IMR-90 (cell line): ENCODE measurements around the gene DYNC1H1. TPM values are rescaled to one million over a fixed set of nuclear protein-coding genes. Genes with fewer than 3 reads are reported as not detected.
A peak's percentile ranks its signal among the peaks of the same experiment; 100 is the strongest.

Experiments
- ATAC-seq: fragments of 200-7000 bp; cut with Tn5 transposase; 2 replicates; pipeline ENCODE4 v1.9.1; 2020; ENCODE audit warnings: low read depth, mild to moderate bottlenecking, moderate library complexity
- BruUV-seq: library from RNA; stranded (reverse); fragments of 400-500 nt; replicated peaks from 2 replicates; lab custom pipeline; 2021; lab: Mats Ljungman, UMichigan
- CTCF ChIA-PET: fragments of 300-600 bp; formaldehyde crosslinking; extraction: SDS; loops from one replicate; lab custom pipeline; 2021; ENCODE audit warnings: antibody characterized with exemption; lab: Yijun Ruan, JAX
- POLR2A ChIA-PET: fragments of 300-600 bp; sonication (Branson Sonifier 250); formaldehyde crosslinking; loops from one replicate; lab custom pipeline; 2022; ENCODE audit warnings: antibody characterized with exemption; ENCODE audit not compliant: unreplicated experiment; lab: Charles Lee
- DNase-seq: peaks from one replicate; pipeline ENCODE4 v3.0.0; 2013
- H2AFZ ChIP-seq: replicated peaks from 2 replicates; pipeline ENCODE3; 2013; ENCODE audit warnings: low read length, mild to moderate bottlenecking; ENCODE audit not compliant: poor library complexity
- H2AK5ac ChIP-seq: 2 replicates; pipeline ENCODE4 v1.6.1; 2013; ENCODE audit warnings: low read depth, low read length, inconsistent platforms
- H2AK9ac ChIP-seq: replicated peaks from 2 replicates; pipeline ENCODE3; 2013; ENCODE audit warnings: mild to moderate bottlenecking, low read depth, low read length, moderate library complexity; ENCODE audit not compliant: poor library complexity
- H2BK120ac ChIP-seq: 2 replicates; pipeline ENCODE4 v1.6.1; 2013; ENCODE audit warnings: low read depth, low read length, inconsistent platforms
- H2BK15ac ChIP-seq: 3 replicates; pipeline ENCODE4 v1.6.1; 2013; ENCODE audit warnings: low read depth, low read length, inconsistent platforms
- H2BK20ac ChIP-seq: 2 replicates; pipeline ENCODE4 v1.6.1; 2013; ENCODE audit warnings: low read depth, mild to moderate bottlenecking, inconsistent platforms, low read length, moderate library complexity
- H2BK5ac ChIP-seq: 2 replicates; pipeline ENCODE4 v1.6.1; 2013; ENCODE audit warnings: mild to moderate bottlenecking, low read depth, low read length, inconsistent platforms; ENCODE audit not compliant: poor library complexity, severe bottlenecking
- H3K14ac ChIP-seq: replicated peaks from 2 replicates; pipeline ENCODE4 v1.6.1; 2013; ENCODE audit warnings: low read depth, low read length, inconsistent platforms
- H3K18ac ChIP-seq: 2 replicates; pipeline ENCODE4 v1.6.1; 2013; ENCODE audit warnings: low read depth, low read length, control low read depth
- H3K23ac ChIP-seq: 2 replicates; pipeline ENCODE4 v1.6.1; 2013; ENCODE audit warnings: low read depth, low read length, inconsistent platforms
- H3K27ac ChIP-seq: 2 replicates; pipeline ENCODE4 v1.5.1; 2013; ENCODE audit warnings: mild to moderate bottlenecking, control low read depth, low read length; ENCODE audit not compliant: insufficient read depth
- H3K27me3 ChIP-seq: 2 replicates; pipeline ENCODE4 v1.6.1; 2013; ENCODE audit warnings: low read length; ENCODE audit not compliant: control insufficient read depth, insufficient read depth
- H3K36me3 ChIP-seq: 2 replicates; pipeline ENCODE4 v1.6.1; 2013; ENCODE audit warnings: low read length, mixed read lengths; ENCODE audit not compliant: control insufficient read depth, insufficient read depth
- H3K4ac ChIP-seq: 2 replicates; pipeline ENCODE4 v1.6.1; 2013; ENCODE audit warnings: low read depth, low read length, inconsistent platforms
- H3K4me1 ChIP-seq: 2 replicates; pipeline ENCODE4 v1.6.1; 2013; ENCODE audit warnings: low read length, mixed read lengths; ENCODE audit not compliant: control insufficient read depth, insufficient read depth
- H3K4me2 ChIP-seq: 2 replicates; pipeline ENCODE4 v1.6.1; 2013; ENCODE audit warnings: low read depth, mild to moderate bottlenecking, control low read depth, low read length, moderate library complexity
- H3K4me3 ChIP-seq: 2 replicates; pipeline ENCODE4 v1.5.1; 2013; ENCODE audit warnings: low read depth, mild to moderate bottlenecking, control low read depth, low read length, moderate library complexity; ENCODE audit not compliant: insufficient read depth
- H3K56ac ChIP-seq: 2 replicates; pipeline ENCODE4 v1.6.1; 2013; ENCODE audit warnings: low read length, inconsistent platforms; ENCODE audit not compliant: insufficient read depth; ENCODE audit errors: extremely low read depth
- H3K79me1 ChIP-seq, 2 experiments: 2 replicates each; pipeline ENCODE4 v1.6.1; 2013; ENCODE audit warnings: low read length in 2 of 2, inconsistent platforms in 1 of 2, low read depth in 1 of 2
- H3K9ac ChIP-seq: 2 replicates; pipeline ENCODE4 v1.6.1; 2013; ENCODE audit warnings: low read depth, low read length, control low read depth
- H3K9me1 ChIP-seq: 2 replicates; pipeline ENCODE4 v1.6.1; 2013; ENCODE audit warnings: low read length, inconsistent platforms; ENCODE audit not compliant: insufficient read depth
- H3K9me3 ChIP-seq: 2 replicates; pipeline ENCODE4 v1.6.1; 2013; ENCODE audit warnings: low read length; ENCODE audit not compliant: control insufficient read depth, insufficient read depth
- H4K20me1 ChIP-seq: 2 replicates; pipeline ENCODE4 v1.6.1; 2013; ENCODE audit warnings: low read length, inconsistent platforms; ENCODE audit not compliant: insufficient read depth
- H4K5ac ChIP-seq: 2 replicates; pipeline ENCODE4 v1.6.1; 2013; ENCODE audit warnings: mild to moderate bottlenecking, low read depth, low read length, control low read depth
- H4K8ac ChIP-seq, 2 experiments: 2 replicates each; pipeline ENCODE4 v1.6.1; 2013; ENCODE audit warnings: low read depth in 2 of 2, low read length in 2 of 2, control low read depth in 1 of 2, inconsistent platforms in 1 of 2
- H4K91ac ChIP-seq: 2 replicates; pipeline ENCODE4 v1.6.1; 2013; ENCODE audit warnings: low read depth, low read length, inconsistent platforms; ENCODE audit not compliant: insufficient read depth
- BHLHE40 ChIP-seq: fragments of 150-350 bp; IDR thresholded peaks from 2 replicates; pipeline ENCODE4 v1.6.1; 2016; ENCODE audit warnings: mild to moderate bottlenecking, low read depth, low read length
- CEBPB ChIP-seq: IDR thresholded peaks from 2 replicates; pipeline ENCODE4 v1.6.1; 2012; ENCODE audit warnings: low read depth, low read length, improper control_type of control experiment
- CHD1 ChIP-seq: IDR thresholded peaks from 2 replicates; pipeline ENCODE4 v1.6.1; 2012; ENCODE audit warnings: low read depth, low read length, improper control_type of control experiment
- FOS ChIP-seq: fragments of 150-350 bp; IDR thresholded peaks from 2 replicates; pipeline ENCODE4 v1.6.1; 2016; ENCODE audit warnings: low read depth, low read length
- MAFK ChIP-seq: IDR thresholded peaks from 2 replicates; pipeline ENCODE4 v1.6.1; 2012; ENCODE audit warnings: low read depth, low read length, improper control_type of control experiment
- MAZ ChIP-seq: IDR thresholded peaks from 2 replicates; pipeline ENCODE4 v1.6.1; 2012; ENCODE audit warnings: low read depth, mild to moderate bottlenecking, low read length, improper control_type of control experiment, moderate library complexity, borderline replicate concordance
- MXI1 ChIP-seq: IDR thresholded peaks from 2 replicates; pipeline ENCODE4 v1.6.1; 2012; ENCODE audit warnings: low read depth, mild to moderate bottlenecking, low read length, moderate library complexity, borderline replicate concordance
- NFE2L2 ChIP-seq: fragments of 150-350 bp; IDR thresholded peaks from 2 replicates; pipeline ENCODE4 v1.6.1; 2016; ENCODE audit warnings: low read depth, mild to moderate bottlenecking, low read length
- POLR2A ChIP-seq: IDR thresholded peaks from 2 replicates; pipeline ENCODE4 v1.6.1; 2012; ENCODE audit warnings: mild to moderate bottlenecking, low read depth, low read length
- RAD21 ChIP-seq: IDR thresholded peaks from 2 replicates; pipeline ENCODE4 v1.6.1; 2012; ENCODE audit warnings: low read length, improper control_type of control experiment
- RCOR1 ChIP-seq: IDR thresholded peaks from 2 replicates; pipeline ENCODE4 v1.6.1; 2012; ENCODE audit warnings: mild to moderate bottlenecking, low read length, improper control_type of control experiment; ENCODE audit not compliant: insufficient replicate concordance
- RFX5 ChIP-seq: IDR thresholded peaks from 2 replicates; pipeline ENCODE4 v1.8.0; 2012; ENCODE audit warnings: low read depth, mild to moderate bottlenecking, low read length, moderate library complexity
- SMC3 ChIP-seq: fragments of 150-350 bp; IDR thresholded peaks from 2 replicates; pipeline ENCODE4 v1.6.1; 2016; ENCODE audit warnings: low read depth, mild to moderate bottlenecking, antibody characterized with exemption, low read length, moderate library complexity
- WGBS, 2 experiments: methylation state at CpG; one replicate each; pipeline versions ENCODE4 v1.1.5 to v1.1.7; 2013; ENCODE audit warnings: missing lambda C conversion rate in 2 of 2; ENCODE audit not compliant: insufficient read length in 1 of 2; ENCODE audit errors: extremely low coverage in 2 of 2; 5-methylcytosine and 5-hydroxymethylcytosine counted together
- dilution Hi-C: fragments of 300-500 bp; cut with HindIII; formaldehyde crosslinking; loops from one replicate; pipeline ENCODE4 v1.14.3; 2018; ENCODE audit warnings: low sequenced_read_pairs; ENCODE audit not compliant: unreplicated experiment
- in situ Hi-C: fragments of 300-500 bp; cut with MboI; formaldehyde crosslinking; loops from 3 replicates; pipeline ENCODE4 v1.14.3; 2019; ENCODE audit warnings: low sequenced_read_pairs, inconsistent platforms, mixed read lengths
- intact Hi-C: fragments of 100-400 bp; cut with micrococcal nuclease; formaldehyde crosslinking; loops from 2 replicates; pipeline ENCODE4 v1.10.0; 2022
- polyA plus RNA-seq, 3 experiments: library from polyadenylated mRNA; depleted of rRNA; stranded (reverse); fragments of >200 nt; gene quantifications; 2 replicates each; pipeline ENCODE4 v1.2.3, GENCODE V29; 2012; ENCODE audit warnings: low replicate concordance in 1 of 3
- total RNA-seq: library from RNA; depleted of rRNA; stranded (reverse); fragments of >200 nt; gene quantifications from 2 replicates; pipeline ENCODE4 v1.2.3, GENCODE V29; 2012
- TF ChIP-seq, protein P1 (sequence below): fragments of 150-350 bp; IDR thresholded peaks from 2 replicates; pipeline ENCODE4 v1.6.1; 2016; ENCODE audit warnings: low read depth, mild to moderate bottlenecking, low read length, moderate library complexity, borderline replicate concordance
- TF ChIP-seq, protein P2 (sequence below): fragments of 150-350 bp; IDR thresholded peaks from 2 replicates; pipeline ENCODE4 v1.6.1; 2017; ENCODE audit warnings: mild to moderate bottlenecking, antibody characterized with exemption, low read length, low read depth
- TF ChIP-seq, protein P3 (sequence below): conservative IDR thresholded peaks from 2 replicates; pipeline ENCODE4 v1.5.1; 2012; ENCODE audit warnings: mild to moderate bottlenecking, low read depth, low read length, improper control_type of control experiment

DYNC1H1 gene
- total and polyA plus RNA-seq, 2 of the 4 experiments (the other 2 are of a cell fraction) = 240 to 670 TPM

DNA sequence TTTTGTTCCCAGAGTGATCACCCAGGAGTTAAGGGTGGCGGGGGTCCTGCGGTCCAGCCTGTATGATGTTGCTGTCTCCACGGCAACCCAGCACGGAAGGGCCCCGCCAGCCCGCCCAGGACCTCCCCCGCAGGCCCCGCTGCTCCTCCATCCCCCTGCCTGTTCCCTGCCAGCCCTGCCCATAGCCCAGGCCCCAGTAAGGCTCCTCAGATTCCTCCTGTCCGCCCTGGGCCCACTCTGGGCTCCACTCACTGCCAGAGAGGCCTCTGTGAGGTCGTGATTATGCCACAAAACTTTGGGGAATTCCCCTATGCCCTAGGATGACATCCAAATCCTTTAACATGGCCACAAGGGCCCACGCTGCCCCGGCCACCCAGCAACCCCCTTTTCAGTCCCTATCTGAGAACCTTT lies 101.7 kb downstream of the DYNC1H1 start:
- Histone ChIP-seq H4K91ac (no peak overlapping the region), H2BK120ac (no peak overlapping the region), H3K4ac (no peak overlapping the region), H4K5ac (no peak overlapping the region), H3K9me3 (no peaks in the 10 kb centered on the region; the same call in 1 of the 2 replicates), H3K4me3 (no peak overlapping the region), H3K27me3 (no peaks in the 10 kb centered on the region), H3K9ac (no peak overlapping the region), H4K8ac (no peak overlapping the region), H3K23ac (no peak overlapping the region), H3K79me1 (no peaks in the 10 kb centered on the region), H4K20me1 (no peaks in the 10 kb centered on the region), H2BK20ac (no peak overlapping the region), H3K36me3 (no peaks in the 10 kb centered on the region), H3K27ac (no peak overlapping the region), H3K14ac (no peak overlapping the region), H3K18ac (no peak overlapping the region), H2BK5ac (no peak overlapping the region), H3K4me1 (no peaks in the 10 kb centered on the region), H2AK9ac (peak overlapping the region; percentile 50), H3K9me1 (0 out of 2 replicates have a peak, but pooled peaks cover 5% of the 10 kb centered on the region), H3K4me2 (no peak overlapping the region), H2AFZ (no peak overlapping the region), H2BK15ac (no peak overlapping the region), H2AK5ac (no peak overlapping the region), H3K56ac (no peak overlapping the region)
- ChIA-PET CTCF (no interaction called here), POLR2A (no interaction called here)
- ATAC-seq (no peak), DNase-seq (no peak)
- BruUV-seq = no TSS peak
- no peak for TF ChIP-seq MAZ
- no peak for TF ChIP-seq FOS
- TF ChIP-seq BHLHE40 = no peak
- no peak for TF ChIP-seq NFE2L2
- TF ChIP-seq, protein P1, sequence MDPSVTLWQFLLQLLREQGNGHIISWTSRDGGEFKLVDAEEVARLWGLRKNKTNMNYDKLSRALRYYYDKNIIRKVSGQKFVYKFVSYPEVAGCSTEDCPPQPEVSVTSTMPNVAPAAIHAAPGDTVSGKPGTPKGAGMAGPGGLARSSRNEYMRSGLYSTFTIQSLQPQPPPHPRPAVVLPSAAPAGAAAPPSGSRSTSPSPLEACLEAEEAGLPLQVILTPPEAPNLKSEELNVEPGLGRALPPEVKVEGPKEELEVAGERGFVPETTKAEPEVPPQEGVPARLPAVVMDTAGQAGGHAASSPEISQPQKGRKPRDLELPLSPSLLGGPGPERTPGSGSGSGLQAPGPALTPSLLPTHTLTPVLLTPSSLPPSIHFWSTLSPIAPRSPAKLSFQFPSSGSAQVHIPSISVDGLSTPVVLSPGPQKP = no peak
- TF ChIP-seq MAFK = no peak
- no peak for TF ChIP-seq SMC3
- TF ChIP-seq RAD21 = no peak
- no peak for TF ChIP-seq RFX5
- TF ChIP-seq RCOR1 = no peak
- TF ChIP-seq, protein P2, sequence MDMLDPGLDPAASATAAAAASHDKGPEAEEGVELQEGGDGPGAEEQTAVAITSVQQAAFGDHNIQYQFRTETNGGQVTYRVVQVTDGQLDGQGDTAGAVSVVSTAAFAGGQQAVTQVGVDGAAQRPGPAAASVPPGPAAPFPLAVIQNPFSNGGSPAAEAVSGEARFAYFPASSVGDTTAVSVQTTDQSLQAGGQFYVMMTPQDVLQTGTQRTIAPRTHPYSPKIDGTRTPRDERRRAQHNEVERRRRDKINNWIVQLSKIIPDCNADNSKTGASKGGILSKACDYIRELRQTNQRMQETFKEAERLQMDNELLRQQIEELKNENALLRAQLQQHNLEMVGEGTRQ = no peak
- TF ChIP-seq CHD1 = no peak
- TF ChIP-seq, protein P3, sequence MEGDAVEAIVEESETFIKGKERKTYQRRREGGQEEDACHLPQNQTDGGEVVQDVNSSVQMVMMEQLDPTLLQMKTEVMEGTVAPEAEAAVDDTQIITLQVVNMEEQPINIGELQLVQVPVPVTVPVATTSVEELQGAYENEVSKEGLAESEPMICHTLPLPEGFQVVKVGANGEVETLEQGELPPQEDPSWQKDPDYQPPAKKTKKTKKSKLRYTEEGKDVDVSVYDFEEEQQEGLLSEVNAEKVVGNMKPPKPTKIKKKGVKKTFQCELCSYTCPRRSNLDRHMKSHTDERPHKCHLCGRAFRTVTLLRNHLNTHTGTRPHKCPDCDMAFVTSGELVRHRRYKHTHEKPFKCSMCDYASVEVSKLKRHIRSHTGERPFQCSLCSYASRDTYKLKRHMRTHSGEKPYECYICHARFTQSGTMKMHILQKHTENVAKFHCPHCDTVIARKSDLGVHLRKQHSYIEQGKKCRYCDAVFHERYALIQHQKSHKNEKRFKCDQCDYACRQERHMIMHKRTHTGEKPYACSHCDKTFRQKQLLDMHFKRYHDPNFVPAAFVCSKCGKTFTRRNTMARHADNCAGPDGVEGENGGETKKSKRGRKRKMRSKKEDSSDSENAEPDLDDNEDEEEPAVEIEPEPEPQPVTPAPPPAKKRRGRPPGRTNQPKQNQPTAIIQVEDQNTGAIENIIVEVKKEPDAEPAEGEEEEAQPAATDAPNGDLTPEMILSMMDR = no peak
- TF ChIP-seq CEBPB = no peak
- TF ChIP-seq MXI1 = no peak
- no peak for TF ChIP-seq POLR2A
- dilution Hi-C loops = no loop called here
- intact Hi-C loops = no loop called here
- WGBS, 2 experiments = 84% methylated on average over 5 of the region's 12 CpGs; no CpG with 5 or more reads in 1 of the 2 experiments
- in situ Hi-C loops = no loop called here
